Kidney epithelial cell (primary cell): ENCODE data around the gene PCDHGA1. TPM values are rescaled to one million over a fixed set of nuclear protein-coding genes. Genes with fewer than 3 reads are reported as not detected.
"Not testable (repeated sequence)": the region's sequence is repeated elsewhere in the genome, so short reads cannot be mapped to it uniquely, and the experiment has no call there.

Source experiments
- DNase-seq: peaks from one replicate; pipeline ENCODE4 v3.0.0-alpha.2; 2010; ENCODE audit warnings: low read depth
- H3K27me3 ChIP-seq: 2 replicates; pipeline ENCODE4 v1.6.0; 2011; ENCODE audit warnings: low read length; ENCODE audit not compliant: control insufficient read depth, insufficient read depth
- H3K36me3 ChIP-seq: 2 replicates; pipeline ENCODE4 v1.5.1; 2011; ENCODE audit warnings: low read length; ENCODE audit not compliant: control insufficient read depth, insufficient read depth
- H3K4me3 ChIP-seq: 2 replicates; pipeline ENCODE4 v1.5.1; 2011; ENCODE audit warnings: low read depth, mild to moderate bottlenecking, control low read depth, low read length
- CTCF ChIP-seq: IDR thresholded peaks from 2 replicates; pipeline ENCODE4 v1.5.1; 2011; ENCODE audit warnings: mild to moderate bottlenecking, moderate library complexity, low read length, control low read depth, inconsistent platforms; ENCODE audit not compliant: insufficient read depth, poor library complexity, severe bottlenecking
- total RNA-seq: library from RNA; depleted of rRNA; stranded (reverse); fragments of >200 nt; gene quantifications from 2 replicates; pipeline ENCODE4 v1.2.3, GENCODE V29; 2015

The PCDHGA1 gene
- total RNA-seq, 1 donor from 2014 or later = 0.67 TPM

GRCh38 chr5:141387557-141388311 is 57.4 kb downstream of the PCDHGA1 start, which contains the start of gene PCDHGB4:
TSS of gene PCDHGB4 (plus strand) at chr5:141387698. CDS start at chr5:141387885, 187 bp downstream.
- TF ChIP-seq CTCF = peak; percentile 40
- peak within 1 kb of the TSS; percentile 21 for H3K4me3 ChIP-seq
- not testable (repeated sequence) for DNase-seq

GRCh38 chr5:141388661-141389060 is 58.3 kb downstream of the PCDHGA1 start:
- TF ChIP-seq CTCF = no peak
- H3K27me3 ChIP-seq = peaks cover 15% of the 10 kb centered on the region
- DNase-seq = no peak
- no peaks in the 10 kb centered on the region for H3K36me3 ChIP-seq
- H3K4me3 ChIP-seq = no peak overlapping the region

More at GRCh38 chr5:141387557-141388311, 57.4 kb downstream of the PCDHGA1 start, which contains the start of gene PCDHGB4:
- peaks cover 15% of the 10 kb centered on the region for H3K27me3 ChIP-seq
- H3K36me3 ChIP-seq = not testable (repeated sequence)

- Histone ChIP-seq H3K27me3 (peaks cover 15% of the 10 kb centered on the region), H3K36me3 (no peaks in the 10 kb centered on the region), H3K4me3 (no peak overlapping the region)
- no peak for TF ChIP-seq CTCF
- DNase-seq = no peak
Observed at GRCh38 chr5:141389153-141390042, 59.1 kb downstream of the PCDHGA1 start.

- no peak within 1 kb of the TSS for H3K4me3 ChIP-seq
- no peak for TF ChIP-seq CTCF
- H3K27me3 ChIP-seq = peaks cover 14% of the 10 kb centered on the region
- no peaks in the 10 kb centered on the region for H3K36me3 ChIP-seq
- no peak for DNase-seq
Observed at GRCh38 chr5:141392429-141393198, 62.3 kb downstream of the PCDHGA1 start, which contains the start of gene PCDHGA8. TSS of gene PCDHGA8 (plus strand) at chr5:141392633. CDS start at chr5:141392814, 181 bp downstream.

GRCh38 chr5:141393267-141393666 is 63.0 kb downstream of the PCDHGA1 start:
- no peak for TF ChIP-seq CTCF
- Histone ChIP-seq H3K27me3 (peaks cover 14% of the 10 kb centered on the region), H3K4me3 (no peak overlapping the region), H3K36me3 (no peaks in the 10 kb centered on the region)
- no peak for DNase-seq

- H3K36me3 ChIP-seq, DNase-seq, H3K4me3 ChIP-seq: not testable (repeated sequence)
- peaks cover 12% of the 10 kb centered on the region for H3K27me3 ChIP-seq
Observed at GRCh38 chr5:141394401-141395187, 64.3 kb downstream of the PCDHGA1 start.
